ENCODE measurements around the gene SMAD3.

DNA sequence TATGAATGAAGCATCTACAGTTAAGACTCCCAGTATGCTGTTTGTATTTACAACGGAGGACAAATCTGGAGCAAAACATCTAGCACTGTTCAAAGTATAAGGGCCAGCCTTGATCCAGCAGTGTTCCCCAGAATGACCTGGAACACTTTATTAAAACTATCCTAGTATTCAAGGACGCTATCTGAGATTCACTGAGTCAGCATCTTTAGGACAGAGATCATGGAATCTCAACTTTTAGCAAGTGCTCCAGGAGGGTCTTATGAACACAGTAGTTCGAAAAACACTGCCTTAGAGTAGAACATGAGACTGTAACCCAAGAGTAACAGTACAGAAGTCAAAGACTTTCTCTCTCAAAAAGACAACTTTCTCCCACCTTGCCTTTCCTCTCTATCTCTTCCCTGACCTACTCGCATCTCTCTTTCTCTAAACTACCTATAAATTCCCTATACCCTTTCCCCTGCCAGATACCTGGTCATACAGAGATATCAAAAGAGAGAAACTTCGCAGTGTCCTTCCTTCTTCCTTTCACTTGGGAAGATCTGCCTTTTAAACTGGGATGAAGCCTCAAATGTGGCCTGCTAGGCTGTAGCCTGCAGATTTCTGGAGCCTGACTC is 145.3 kb downstream of the SMAD3 start:
- TF ChIP-seq CTCF (IDR thresholded peaks at IDR 0.05) (no peak), POLR2A (IDR thresholded peaks at IDR 0.05) (no peak)
